GM18907 (cell line): ENCODE data around the gene ERICH4.
A peak's percentile ranks its signal among the peaks of the same experiment; 100 is the strongest.

Experiments used
- ATAC-seq: cut with Tn5 transposase; IDR thresholded peaks from one replicate; pipeline ENCODE4 v1.9.1; 2021; ENCODE audit warnings: mild to moderate bottlenecking, moderate library complexity; ENCODE audit not compliant: unreplicated experiment

Gene ERICH4

DNA sequence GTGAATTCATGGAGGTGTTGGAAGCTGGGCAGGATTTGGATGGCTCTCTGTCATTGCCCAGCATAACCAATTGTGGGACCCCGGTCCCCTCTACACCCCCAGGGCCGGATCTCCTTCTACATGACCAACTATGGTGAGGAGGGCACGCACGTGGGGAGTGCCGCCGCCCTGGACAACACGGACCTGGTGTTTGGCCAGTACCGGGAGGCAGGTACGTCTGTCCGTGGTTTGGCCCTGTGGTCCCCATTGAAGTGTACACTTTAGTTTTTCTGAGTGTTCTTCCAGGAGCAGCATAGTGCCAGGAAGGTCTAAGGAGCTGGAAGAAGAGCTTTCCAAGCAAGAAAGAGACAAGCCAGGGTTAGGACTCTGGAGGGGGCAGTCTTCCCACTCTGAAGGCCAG lies 29.0 kb upstream of the ERICH4 start:
- ATAC-seq: no peak

DNA sequence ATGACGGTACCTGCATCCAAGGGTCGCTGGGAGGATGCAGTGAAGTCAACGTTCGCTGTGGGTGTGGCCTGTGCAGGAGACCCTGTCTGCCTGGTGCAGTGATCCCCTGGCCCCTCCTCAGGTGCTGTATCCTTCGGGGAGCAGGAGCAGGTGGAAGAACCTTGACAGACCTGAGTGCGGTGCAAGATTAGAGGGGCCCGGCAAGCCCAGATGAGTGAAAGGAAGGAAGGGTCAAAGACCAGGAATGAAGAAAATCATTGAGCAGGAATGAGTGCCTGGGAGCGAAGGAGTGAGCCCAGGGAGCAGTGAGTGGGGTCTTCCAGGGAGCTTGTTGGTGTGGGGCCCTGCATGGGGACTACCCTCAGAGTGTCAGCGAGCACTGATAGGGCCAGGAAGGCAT lies 28.5 kb upstream of the ERICH4 start:
- ATAC-seq: no peak

DNA sequence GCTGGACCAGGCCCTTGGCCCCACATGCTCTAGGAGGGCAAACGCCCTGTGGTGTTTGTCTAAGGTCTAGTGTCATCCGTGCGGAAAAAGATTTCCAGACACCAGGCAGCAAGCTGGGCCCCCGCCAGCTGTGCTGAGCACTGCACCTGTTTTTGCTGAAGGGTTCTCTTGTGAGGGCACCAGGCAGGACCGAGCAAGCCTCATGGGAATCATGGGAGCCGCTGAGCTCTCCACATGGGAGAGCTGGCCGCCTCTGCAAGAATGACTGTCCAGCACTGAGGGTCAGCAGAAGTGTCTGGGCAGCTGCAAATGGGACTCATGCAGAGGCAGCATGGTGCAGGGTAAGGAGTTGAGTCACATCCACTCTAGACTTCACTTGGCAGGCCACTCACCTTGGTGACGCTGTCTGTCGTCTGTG lies 27.8 kb upstream of the ERICH4 start:
- ATAC-seq: no peak

DNA sequence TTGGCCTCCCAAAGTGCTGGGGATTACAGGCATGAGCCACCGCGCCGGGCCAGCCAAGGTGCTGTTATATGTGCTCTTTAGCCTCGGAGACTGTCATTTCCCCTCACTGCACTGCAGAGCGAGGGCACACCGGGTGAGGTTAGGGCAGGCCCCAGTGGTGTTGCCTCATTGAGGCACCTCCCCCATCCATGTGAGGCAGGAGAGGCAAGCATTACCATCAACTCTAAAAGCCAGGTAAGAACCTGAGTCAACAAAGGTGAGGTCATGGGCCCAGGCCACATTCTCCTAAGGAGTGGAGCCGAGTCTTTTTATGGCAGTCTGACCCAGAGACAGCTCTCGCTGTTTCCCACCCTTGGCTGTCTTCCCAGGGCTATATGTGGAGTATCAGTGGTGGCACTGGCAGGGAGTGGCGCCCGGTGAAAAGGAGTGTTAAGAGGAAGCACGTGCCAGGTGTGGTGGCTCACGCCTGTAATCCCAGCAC lies 26.7 kb upstream of the ERICH4 start:
- no peak for ATAC-seq

DNA sequence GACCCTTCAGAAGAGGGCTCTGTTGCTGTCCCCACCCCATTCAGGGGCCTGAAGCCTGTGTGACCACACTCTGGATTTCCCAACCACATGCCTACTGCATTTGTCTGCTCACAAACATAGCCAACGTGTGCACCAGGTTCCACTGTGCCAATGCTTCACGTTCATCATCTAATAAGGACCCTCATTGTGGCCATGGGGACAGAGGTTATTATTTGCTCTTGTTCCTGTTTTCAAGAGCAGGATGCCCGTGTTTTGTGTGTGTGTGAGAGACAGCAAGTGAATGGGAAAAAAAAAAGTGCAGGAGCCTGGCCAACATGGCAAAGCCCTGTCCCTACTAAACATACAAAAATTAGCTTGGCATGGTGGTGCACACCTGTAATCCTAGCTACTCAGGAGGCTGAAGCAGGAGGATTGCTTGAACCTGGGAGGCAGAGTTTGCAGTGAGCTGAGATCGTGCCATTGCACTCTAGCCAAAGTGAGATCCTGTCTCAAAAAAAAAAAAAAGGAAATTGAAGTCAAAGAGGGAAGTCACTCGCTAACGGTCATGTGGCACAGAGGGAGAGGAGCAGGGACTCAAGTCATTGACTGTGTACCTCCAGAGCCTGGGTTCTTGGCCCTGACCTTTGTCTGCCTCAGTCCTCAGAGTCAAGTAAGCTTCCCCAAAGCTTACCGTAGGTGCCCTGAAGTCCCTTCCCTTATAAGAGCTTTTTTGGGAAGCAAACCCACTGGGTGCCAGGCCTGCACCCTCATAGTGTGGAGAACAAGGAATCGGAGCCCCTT lies 22.7 kb upstream of the ERICH4 start:
- ATAC-seq: no peak

DNA sequence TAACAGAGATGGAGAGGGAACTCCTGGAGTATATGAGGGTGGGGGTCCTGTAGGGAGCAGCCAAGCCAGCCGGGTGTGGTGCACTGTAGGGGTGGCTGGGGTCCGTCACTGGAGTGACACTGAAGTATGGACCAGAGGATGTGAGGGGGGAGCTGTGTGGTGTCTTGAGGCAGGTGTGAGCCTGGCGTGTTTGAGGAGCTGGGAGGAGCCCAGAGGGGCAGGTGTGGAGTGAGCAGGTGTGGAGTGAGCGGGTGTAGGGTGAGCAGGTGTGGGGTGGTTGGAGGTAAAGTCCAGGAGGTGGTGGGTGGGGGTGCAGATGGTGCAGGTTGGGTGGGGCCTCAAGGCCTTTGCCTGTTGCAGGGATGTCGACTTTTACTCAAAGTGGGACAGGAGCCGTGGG lies 21.6 kb upstream of the ERICH4 start:
- ATAC-seq: no peak

DNA sequence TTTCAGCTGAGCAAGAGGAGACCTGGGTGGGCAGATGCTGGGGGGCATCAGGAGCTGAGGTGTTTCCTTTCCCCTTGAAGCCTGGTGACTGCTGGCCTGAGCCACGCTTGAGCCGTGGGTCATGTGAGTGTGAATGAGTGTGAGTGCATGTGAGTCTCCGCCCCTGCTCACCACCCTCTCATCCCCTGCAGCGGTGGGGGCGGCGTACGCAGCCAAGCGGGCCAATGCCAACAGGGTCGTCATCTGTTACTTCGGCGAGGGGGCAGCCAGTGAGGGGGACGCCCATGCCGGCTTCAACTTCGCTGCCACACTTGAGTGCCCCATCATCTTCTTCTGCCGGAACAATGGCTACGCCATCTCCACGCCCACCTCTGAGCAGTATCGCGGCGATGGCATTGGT lies 21.0 kb upstream of the ERICH4 start:
- ATAC-seq: no peak

DNA sequence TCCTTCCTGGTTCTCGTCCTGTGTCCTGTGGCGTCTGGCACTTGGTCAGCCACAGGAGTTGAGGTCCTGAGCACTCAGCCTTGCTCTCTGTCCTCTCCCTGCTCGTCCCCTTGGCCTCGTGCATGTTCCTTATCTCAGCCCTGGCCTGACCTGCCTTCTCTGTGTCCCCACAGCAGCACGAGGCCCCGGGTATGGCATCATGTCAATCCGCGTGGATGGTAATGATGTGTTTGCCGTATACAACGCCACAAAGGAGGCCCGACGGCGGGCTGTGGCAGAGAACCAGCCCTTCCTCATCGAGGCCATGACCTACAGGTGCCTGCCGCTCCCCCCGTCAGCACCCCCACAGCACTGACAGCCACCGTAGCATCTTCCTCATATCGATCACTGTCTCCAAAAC lies 20.5 kb upstream of the ERICH4 start:
- no peak for ATAC-seq

DNA sequence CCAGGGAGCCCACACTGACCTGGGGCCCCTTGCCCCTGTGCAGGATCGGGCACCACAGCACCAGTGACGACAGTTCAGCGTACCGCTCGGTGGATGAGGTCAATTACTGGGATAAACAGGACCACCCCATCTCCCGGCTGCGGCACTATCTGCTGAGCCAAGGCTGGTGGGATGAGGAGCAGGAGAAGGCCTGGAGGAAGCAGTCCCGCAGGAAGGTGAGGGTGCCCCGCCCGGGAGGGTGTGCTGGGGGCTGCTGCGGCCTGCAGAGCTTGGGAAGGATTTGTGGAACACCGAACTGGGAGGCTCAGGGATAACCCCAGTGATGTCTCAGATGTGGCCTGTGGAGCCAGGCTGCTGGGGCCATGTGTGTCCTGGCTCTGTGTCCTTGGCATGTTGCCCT lies 20.0 kb upstream of the ERICH4 start:
- ATAC-seq: no peak

DNA sequence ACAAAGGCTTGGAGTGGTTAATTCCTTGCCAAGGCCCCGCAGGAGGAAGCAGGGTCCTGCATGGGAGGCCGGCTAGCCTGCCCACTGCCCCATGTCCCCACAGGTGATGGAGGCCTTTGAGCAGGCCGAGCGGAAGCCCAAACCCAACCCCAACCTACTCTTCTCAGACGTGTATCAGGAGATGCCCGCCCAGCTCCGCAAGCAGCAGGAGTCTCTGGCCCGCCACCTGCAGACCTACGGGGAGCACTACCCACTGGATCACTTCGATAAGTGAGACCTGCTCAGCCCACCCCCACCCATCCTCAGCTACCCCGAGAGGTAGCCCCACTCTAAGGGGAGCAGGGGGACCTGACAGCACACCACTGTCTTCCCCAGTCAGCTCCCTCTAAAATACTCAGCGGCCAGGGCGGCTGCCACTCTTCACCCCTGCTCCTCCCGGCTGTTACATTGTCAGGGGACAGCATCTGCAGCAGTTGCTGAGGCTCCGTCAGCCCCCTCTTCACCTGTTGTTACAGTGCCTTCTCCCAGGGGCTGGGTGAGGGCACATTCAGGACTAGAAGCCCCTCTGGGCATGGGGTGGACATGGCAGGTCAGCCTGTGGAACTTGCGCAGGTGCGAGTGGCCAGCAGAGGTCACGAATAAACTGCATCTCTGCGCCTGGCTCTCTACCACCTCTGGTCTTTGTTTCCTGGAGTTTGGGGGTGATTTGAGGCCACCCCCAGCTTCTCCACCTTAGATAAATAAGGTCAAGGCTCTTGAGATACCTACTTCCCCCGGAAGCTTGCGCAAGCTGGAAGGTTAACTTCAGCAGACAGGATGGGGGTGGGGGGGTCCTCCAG lies 18.4 kb upstream of the ERICH4 start:
- ATAC-seq: no peak

DNA sequence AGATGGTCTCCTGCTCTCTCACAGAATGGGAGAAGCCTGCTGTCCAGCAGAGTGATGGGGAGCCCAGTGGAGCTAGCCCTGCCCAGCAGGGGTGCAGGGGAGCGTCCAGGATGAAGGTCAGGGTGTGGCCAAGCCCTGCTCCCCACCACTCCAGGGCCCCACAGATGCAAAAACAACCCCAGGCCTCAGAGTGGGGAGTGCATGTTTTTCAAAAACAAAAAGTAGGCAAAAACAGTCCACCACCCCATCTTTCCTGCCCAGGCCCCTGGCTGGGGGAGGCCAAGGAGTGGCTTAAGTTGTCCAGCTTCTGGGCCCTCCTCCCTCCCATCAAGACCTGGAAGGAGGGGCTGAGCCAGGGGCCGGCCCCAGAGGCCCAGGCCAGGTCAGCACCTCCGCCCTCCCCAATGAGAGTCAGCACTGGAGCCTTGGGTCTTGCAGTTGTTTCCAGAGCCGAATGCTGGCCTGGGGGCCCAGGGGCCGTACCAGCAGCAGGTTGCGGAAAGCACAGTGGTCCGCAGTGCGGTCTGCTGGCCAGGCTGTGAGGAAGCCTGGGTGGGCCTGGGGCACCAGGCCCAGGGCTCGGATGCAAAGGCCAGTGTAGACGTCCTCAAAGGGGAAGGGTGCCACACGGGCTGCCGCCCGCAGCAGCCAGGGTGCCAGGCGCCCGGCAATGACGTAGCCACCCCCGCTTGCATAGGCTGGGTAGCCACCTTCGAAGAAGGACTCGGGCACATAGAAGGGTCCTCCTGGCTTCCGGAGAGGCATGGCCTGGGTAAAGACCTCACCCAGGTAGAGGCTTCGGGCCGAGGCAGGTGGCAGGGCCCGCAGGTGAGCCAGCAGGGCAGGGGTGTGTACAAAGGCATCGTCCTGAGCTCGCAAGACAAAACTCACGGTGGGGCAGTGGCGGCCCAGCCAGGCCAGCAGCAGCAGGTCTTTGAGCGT lies 17.5 kb upstream of the ERICH4 start:
- no peak for ATAC-seq

DNA sequence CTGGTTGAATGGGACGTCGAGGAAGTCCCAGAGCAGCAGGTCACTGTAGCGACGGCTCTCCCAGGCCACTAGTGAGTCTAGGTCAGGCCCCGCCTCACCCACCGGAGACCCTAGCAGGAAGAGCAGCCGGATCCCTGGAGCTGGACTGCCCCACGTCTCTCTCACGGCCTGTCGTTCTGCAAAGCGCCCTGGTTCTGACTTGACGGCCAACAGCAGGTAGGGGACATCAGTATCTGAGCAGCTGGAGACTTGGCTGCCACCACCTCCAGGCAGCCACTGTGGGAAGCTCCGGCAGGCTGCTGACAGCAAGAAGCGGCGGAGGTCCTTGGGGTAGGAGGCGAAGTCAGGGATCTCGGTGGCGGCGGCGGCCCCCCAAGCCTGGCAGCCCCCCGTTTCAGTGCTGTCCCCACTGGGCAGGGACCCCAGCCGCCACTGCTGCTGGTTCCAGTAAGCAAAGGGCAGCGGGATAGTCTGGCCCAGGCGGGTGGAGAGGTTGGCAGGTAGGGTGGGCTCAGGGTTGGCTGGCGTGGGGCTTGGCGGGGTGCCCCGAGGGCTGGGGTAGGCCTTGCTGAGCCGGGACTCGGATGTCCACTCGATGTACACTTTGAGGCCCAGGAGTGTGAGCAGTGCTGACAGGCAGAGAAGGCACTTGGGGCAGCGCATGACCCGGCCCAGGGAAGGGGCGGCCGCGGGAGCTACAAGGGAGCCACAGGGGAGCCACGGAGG lies 16.7 kb upstream of the ERICH4 start:
- ATAC-seq: no peak

DNA sequence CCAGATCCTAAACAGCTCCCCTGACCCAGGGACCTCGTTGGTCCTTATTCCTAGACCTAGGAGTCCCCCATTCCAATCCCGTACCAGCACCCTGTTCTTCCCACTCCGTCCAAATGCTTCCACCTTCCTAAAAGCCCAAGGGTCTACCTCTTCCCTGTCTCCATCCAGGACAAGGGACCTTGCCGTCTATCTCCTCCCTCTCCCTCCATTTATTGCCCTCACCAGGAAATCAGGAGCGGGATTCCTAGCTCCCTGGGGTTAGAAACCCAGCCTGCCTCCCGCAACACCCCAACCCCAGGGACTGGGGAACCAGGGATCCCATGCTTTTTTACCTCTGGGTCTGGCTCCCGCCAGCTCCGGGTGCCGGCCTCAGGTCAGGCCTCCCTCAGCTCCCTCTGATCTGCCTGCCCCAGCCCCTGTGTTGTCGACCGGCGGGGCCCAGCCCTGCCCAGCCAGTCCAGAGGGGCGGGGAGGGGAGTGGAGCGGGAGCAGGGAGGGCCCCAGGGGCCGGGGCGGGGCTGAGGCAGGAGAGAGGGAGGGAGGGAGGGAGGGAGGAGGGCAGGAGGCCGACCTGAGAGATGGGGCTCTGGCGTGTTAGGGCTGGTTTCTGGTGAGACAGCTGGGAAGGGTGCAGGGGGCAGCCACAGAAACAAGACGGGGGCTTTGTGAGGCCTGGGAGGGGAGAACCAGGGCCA lies 15.9 kb upstream of the ERICH4 start, which contains the start of gene B3GNT8:
Gene B3GNT8 (minus strand): TSS at position 423 of the 695 bp plus-strand sequence. CDS start 596 bp downstream, outside the sequence.
- peak; percentile 36 for ATAC-seq

DNA sequence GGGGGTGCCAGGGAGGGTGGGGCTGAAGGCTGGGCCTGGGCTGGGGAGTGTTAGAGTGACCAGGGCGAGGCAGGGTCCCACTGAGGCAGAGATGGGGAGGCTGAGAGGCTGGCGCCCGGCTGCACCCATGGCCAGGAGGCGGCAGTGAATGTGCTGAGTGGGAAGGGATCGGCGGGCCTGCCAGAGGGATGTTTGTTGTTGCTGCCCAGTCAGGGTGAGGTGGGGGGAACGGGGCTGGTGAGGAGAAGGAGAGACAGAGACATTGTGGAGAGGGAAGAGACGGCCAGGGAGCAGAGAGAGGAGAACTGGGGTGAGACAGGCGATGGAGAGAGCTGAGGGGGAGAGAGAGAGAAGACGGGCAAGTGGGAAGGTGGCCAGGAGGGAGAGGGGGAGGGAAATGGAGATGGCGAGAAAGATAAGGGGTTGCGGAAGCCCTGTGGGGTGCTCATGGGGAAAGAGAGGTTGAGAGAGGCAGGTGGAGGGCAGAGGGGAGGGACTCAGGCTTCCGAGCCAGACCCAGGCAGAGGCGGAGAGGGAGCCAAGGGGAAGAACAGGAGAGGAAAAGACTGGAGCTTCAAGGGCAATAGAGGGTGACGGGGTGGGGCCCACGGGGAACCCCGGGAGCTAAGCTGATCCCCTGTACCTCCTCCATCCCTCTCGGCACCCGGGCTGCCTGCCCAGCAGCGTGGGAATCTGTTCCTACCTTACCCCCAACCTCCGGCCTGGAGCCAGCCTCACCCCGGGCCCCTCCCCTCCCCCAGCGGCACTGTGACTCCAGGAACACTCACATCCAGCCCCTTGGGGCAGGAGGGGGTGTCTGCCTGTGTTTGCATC lies 15.1 kb upstream of the ERICH4 start:
- peak; percentile 2 for ATAC-seq

DNA sequence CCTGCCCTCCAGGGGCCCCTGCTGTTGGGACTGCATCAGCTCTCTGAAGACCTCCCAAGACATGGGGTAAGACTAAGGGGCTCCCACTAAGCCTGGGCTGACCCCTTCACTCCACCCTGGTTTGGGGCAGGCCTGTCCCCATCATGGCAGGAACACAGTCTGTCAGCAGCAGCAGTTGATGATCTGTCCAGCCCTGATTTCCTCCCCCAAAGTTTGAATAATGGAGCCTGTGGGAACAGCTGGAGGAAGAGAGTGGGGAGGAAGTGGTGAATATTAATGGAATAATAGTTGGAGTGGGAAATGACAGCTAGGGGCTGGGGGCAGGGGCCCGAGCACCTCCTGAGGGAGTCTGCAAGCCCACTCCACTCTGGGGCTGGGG lies 14.5 kb upstream of the ERICH4 start:
- no peak for ATAC-seq

DNA sequence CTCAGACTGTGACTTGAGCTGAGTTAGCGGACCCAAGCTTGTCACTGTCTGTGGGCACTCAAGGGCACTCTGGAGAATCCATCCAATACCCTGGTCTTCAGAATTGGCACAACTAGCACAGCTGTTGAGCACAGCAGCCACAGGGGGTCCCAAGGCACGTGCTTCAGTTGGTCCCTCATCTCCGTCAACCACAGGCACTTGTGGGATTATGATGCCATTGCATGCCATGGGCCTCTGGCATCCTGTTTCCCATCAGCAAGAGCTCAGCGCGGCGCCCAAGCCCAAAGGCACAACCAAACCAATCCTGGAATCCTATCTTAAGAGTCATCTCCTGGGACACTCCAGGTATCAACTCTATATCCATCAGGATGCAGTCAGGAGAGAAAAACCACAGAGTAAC lies 12.0 kb upstream of the ERICH4 start:
- no peak for ATAC-seq

DNA sequence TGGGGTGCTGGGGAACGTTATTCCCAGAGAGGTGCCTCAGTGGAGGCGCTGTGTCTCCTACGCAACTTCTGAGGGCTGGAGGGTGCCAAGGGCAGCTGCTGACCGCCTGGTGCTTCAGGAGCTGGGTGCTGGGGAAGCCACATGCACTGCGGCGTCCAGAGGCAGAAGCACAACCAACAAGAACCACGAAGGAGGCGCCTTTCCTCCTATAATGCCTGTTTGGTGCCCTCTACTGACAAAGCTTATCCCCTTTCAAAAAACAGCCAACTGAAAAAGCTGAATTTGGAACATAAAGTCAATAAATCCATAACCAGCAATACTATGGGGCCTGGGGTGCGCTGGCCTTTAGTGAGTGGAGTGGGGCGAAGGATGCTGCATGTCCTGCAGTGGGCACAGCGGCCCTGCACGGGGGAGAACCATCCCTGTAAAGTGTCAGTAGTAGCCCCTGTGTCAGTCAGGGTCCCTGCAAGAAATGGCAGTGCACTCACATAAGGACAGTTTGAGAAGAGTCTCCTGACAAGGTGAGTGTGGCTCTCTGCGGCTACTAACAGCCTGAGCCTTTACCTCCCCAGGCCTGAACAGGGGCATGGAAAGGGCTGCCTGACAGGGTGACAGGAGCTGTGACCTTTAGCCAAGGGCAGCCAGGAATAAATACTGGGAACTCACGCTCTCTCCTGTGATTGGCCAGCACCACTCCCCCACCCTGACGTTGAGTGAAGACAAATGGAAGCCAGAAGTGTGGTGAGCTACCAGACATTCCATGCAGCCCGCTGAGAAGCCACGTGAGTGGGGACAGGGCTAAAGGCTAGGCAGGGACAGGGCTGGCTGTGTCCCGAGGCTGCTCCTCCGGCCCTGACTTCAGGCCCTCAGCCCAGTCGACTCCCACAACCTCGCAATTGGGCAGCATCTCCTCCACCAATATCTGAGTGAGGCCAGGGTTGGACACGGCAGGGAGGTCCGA lies 11.2 kb upstream of the ERICH4 start:
- ATAC-seq: no peak

DNA sequence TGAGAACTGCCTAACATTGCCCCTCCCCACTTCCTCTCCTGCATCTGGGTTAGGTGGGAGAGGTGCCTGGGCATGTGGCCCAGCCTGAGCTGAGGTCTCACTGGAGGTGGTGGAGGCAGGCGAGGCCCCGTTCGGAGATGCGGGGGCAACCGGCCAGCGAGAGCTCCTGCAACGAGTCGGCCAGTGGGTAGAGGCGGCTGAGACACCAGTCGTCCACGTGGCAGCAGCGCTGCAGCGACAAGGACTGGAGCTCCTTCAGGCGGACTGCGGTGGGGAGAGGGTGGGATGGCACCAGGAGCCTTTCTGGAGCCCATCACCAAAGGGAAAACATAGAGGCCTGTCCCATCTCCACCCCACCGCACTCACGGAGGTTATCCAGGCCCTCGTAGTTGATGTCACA lies 9.8 kb upstream of the ERICH4 start:
- ATAC-seq: no peak
